Neural crest cell (in vitro differentiated cells): ENCODE data around the gene MYH15. TPM values are rescaled to one million over a fixed set of nuclear protein-coding genes. Genes with fewer than 3 reads are reported as not detected.

Source experiments
- DNase-seq: peaks from one replicate; pipeline ENCODE4 v3.0.0; 2021; ENCODE audit warnings: low read depth, mixed read lengths, low spot score
- H3K27ac Mint-ChIP-seq: one replicate; pipeline ENCODE4 v1.8.0; 2021; ENCODE audit warnings: mild to moderate bottlenecking, mixed read lengths; ENCODE audit not compliant: unreplicated experiment
- H3K27me3 Mint-ChIP-seq: 2 replicates; pipeline ENCODE4 v1.8.0; 2021; ENCODE audit warnings: low read depth, mild to moderate bottlenecking, mixed read lengths
- H3K36me3 Mint-ChIP-seq: 2 replicates; pipeline ENCODE4 v1.8.0; 2021; ENCODE audit warnings: low read depth, mild to moderate bottlenecking, mixed read lengths
- H3K4me1 Mint-ChIP-seq: 2 replicates; pipeline ENCODE4 v1.8.0; 2021; ENCODE audit warnings: mixed read lengths
- H3K4me3 Mint-ChIP-seq: one replicate; pipeline ENCODE4 v1.8.0; 2021; ENCODE audit warnings: mild to moderate bottlenecking, mixed read lengths
- H3K9me3 Mint-ChIP-seq: 2 replicates; pipeline ENCODE4 v1.8.0; 2021; ENCODE audit warnings: mixed read lengths
- total RNA-seq: library from RNA; stranded (reverse); gene quantifications from 2 replicates; pipeline ENCODE4 v1.2.1, GENCODE V29; 2021
- TF ChIP-seq, protein P1 (sequence below): fragments of 200-600 bp; sonication (generic); conservative IDR thresholded peaks from 2 replicates; pipeline ENCODE4 v1.5.0; 2021; ENCODE audit warnings: antibody characterized with exemption, mild to moderate bottlenecking

MYH15 gene
- total RNA-seq, 1 donor from 2014 or later = 0.16 TPM

DNA sequence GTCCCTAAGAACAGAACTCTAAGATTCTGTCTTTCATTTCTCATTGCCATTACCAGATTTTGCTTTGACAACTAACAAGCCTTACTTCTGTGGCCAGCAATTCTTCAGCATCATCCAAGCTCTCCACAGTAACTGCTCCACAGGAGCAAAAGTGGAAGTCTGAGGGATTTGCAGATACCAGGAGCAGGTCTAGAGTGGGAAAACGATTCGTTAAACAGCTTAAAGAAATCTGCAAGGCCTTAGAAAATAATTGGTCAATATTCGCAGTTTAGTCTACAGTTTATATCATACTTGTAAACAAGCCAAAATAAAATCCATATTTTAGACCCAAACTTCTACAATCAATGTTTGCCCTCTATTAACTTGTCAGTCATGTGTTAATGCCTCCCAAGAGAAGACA, 24.1 kb downstream of the MYH15 start:
- H3K36me3 Mint-ChIP-seq = no peaks in the 10 kb centered on the region
- TF ChIP-seq, protein P1, sequence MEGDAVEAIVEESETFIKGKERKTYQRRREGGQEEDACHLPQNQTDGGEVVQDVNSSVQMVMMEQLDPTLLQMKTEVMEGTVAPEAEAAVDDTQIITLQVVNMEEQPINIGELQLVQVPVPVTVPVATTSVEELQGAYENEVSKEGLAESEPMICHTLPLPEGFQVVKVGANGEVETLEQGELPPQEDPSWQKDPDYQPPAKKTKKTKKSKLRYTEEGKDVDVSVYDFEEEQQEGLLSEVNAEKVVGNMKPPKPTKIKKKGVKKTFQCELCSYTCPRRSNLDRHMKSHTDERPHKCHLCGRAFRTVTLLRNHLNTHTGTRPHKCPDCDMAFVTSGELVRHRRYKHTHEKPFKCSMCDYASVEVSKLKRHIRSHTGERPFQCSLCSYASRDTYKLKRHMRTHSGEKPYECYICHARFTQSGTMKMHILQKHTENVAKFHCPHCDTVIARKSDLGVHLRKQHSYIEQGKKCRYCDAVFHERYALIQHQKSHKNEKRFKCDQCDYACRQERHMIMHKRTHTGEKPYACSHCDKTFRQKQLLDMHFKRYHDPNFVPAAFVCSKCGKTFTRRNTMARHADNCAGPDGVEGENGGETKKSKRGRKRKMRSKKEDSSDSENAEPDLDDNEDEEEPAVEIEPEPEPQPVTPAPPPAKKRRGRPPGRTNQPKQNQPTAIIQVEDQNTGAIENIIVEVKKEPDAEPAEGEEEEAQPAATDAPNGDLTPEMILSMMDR = no peak
- H3K27me3 Mint-ChIP-seq = no peaks in the 10 kb centered on the region
- H3K9me3 Mint-ChIP-seq = no peaks in the 10 kb centered on the region
- peaks cover 20% of the 10 kb centered on the region for H3K4me1 Mint-ChIP-seq
- no peak for DNase-seq
- H3K27ac Mint-ChIP-seq = no peak overlapping the region
- no peak overlapping the region for H3K4me3 Mint-ChIP-seq

DNA sequence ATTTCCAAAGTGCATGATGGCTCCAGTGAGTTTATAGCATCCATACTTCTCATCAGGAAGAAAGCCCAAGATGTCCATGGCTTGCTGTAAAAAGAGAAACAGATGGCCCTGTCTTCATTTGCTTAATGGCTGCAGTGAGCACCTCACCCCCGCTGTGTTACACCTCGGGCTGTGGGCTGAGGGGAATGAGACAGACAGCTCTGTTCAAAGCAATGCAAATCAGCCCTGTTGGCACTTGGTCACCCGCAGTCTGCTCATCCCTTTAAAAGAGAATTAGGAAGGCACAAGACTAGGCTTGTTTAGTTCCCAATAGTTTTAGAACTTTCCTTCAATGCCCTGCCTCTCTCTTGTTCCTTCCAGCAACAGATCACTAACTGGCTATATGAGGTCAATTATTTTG, 25.2 kb downstream of the MYH15 start:
- Mint-ChIP-seq H3K4me1 (peaks cover 20% of the 10 kb centered on the region), H3K36me3 (no peaks in the 10 kb centered on the region), H3K27me3 (no peaks in the 10 kb centered on the region), H3K27ac (no peak overlapping the region), H3K9me3 (no peaks in the 10 kb centered on the region), H3K4me3 (no peak overlapping the region)
- no peak for DNase-seq
- TF ChIP-seq, protein P1 = no peak

DNA sequence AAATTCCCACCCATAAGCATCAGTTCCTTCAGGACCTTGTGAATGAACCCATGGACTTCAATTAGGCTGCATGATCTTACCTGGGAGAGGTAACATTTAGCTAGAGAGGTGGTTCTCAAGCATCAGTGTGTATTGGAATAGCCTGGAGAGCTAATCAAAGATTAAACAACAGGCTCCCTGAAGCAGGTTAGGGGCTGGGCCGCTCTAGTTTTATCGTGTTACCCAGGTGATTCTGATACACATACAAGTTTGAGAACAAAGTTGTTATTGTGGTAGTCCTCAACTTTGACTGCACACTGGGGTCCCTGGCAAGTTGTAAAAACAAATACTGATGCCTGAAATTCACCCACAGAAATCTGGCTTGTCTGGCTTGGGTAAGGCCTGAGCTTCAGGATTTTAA, 31.2 kb downstream of the MYH15 start:
- no peaks in the 10 kb centered on the region for H3K36me3 Mint-ChIP-seq
- no peak for DNase-seq
- H3K27me3 Mint-ChIP-seq = no peaks in the 10 kb centered on the region
- no peak overlapping the region for H3K4me3 Mint-ChIP-seq
- peaks cover 4% of the 10 kb centered on the region for H3K4me1 Mint-ChIP-seq
- TF ChIP-seq, protein P1 = no peak
- H3K27ac Mint-ChIP-seq = no peak overlapping the region
- no peaks in the 10 kb centered on the region for H3K9me3 Mint-ChIP-seq

DNA sequence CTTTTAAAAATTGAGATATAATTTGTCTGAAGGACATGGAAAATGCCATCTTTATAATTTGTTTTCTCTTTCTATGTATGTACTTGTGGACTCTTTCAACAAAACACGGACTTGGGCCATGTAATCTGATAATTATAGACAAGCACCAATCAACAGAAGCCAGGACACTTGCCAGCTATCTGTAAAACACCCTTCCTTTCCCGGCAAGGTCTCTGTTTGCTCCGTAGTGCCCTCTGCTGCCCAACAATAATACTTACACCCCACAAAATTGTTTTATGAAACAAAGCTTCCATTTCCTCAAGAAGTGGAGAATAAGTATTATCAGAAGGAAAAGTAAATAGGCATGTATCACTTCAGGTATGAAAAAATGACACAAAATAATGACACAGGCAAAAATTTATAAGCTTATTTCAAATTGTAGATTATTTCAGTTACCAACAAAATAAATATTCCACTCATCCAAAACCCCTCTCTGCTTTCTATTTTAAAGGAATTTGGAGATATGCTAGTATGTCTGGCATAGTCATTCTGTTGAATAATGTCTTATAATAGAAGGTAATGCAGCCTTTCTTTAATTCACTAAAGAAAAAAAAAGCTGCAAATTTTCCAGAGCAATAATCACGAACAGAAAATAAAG, 32.8 kb downstream of the MYH15 start:
- H3K27me3 Mint-ChIP-seq = no peaks in the 10 kb centered on the region
- H3K4me1 Mint-ChIP-seq = peaks cover 4% of the 10 kb centered on the region
- TF ChIP-seq, protein P1 = peak; percentile 88
- DNase-seq = peak; percentile 66
- no peaks in the 10 kb centered on the region for H3K9me3 Mint-ChIP-seq
- H3K36me3 Mint-ChIP-seq = no peaks in the 10 kb centered on the region
- H3K27ac Mint-ChIP-seq = no peak overlapping the region
- H3K4me3 Mint-ChIP-seq = no peak overlapping the region

DNA sequence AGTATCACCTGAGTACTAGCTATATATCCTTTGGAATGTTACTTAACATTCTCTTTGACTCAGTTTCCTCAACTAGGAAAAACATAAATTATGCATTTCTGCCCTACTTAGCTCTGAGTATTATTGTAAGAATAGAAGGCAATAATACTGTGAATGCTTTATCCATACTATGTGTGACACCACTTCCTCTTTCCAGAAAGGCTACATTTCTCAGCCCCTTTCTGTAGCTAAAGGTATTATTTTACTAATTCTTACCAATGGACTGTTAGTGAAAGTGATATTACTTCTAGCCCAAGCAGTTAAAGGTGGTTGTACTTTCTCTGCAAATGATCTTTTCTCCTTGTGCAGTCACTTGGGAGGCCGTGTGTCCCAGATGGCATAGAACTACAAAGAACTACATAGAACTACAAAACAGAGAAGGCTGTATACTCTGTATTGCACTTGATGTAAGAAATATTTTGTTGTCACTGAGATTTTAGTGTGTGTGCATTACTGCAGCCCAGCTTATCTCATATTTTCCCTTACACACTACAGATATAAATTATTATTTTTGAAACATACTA, 35.1 kb downstream of the MYH15 start:
- DNase-seq = no peak
- Mint-ChIP-seq H3K27ac (no peak overlapping the region), H3K9me3 (no peaks in the 10 kb centered on the region), H3K27me3 (no peaks in the 10 kb centered on the region), H3K36me3 (no peaks in the 10 kb centered on the region), H3K4me3 (no peak overlapping the region), H3K4me1 (peaks cover 4% of the 10 kb centered on the region)
- TF ChIP-seq, protein P1 = no peak
